ENCODE results near the gene PSPN.
A peak's percentile ranks its signal among the peaks of the same experiment; 100 is the strongest.
"Not testable (repeated sequence)": the region's sequence is repeated elsewhere in the genome, so short reads cannot be mapped to it uniquely, and the experiment has no call there.

PSPN gene

DNA sequence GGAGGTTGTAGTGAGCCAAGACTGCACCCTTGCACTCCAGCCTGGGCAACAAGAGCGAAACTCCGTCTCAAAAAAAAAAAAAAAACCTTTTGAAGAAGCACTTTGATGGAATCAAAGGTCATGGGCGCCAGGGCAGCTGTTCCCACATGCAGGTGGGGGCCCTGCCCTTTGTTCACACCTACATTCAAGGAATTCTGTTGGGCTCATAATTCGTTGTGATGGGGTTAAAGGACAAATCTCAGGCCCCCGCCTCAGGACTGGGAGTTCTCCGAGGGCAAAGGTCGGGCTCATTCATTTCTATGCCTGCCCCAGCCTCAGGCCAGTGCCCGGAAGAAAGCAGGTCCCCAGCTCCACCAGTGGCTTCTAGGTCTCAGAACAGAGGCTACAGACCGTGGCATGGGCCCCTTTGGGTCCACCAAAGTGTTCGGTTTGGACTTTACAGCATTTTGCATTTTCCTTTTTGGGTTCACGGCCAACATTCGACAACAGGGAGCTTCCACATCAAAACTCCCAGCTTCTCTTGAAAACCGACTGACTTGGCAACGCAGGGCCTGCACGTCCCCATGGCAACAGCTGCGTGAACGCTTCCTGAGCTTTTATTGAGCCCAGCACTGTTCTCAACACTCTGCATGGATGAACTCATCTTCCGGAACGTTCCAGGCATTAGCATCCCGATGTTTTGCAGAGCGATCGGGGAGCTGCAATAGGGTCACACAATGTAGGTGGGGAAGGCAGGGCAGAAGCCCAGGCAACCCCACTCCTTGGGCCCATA lies 27.3 kb upstream of the PSPN start:
- peak; percentile 39 for DNase-seq (ENCODE audit: low spot score)

DNA sequence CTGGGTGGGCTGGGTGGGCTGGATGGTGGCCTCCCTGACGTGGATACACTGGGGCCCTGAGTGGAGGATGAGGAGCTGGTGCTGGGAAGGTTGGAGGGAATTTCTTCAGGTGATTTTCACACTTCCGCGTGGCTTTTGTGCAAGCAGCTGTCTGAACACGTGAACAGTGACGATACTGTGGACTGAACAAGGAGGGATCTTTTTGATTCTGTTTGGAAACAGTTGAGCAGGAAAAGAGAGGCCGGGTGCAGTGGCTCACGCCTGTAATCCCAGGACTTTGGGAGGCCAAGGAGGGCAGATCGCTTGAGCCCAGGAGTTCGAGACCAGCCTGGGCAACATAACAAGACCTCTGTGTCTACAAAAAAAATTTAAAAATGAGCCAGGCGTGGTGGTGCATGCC lies 26.3 kb upstream of the PSPN start:
- no peak for DNase-seq (ENCODE audit: low spot score)

DNA sequence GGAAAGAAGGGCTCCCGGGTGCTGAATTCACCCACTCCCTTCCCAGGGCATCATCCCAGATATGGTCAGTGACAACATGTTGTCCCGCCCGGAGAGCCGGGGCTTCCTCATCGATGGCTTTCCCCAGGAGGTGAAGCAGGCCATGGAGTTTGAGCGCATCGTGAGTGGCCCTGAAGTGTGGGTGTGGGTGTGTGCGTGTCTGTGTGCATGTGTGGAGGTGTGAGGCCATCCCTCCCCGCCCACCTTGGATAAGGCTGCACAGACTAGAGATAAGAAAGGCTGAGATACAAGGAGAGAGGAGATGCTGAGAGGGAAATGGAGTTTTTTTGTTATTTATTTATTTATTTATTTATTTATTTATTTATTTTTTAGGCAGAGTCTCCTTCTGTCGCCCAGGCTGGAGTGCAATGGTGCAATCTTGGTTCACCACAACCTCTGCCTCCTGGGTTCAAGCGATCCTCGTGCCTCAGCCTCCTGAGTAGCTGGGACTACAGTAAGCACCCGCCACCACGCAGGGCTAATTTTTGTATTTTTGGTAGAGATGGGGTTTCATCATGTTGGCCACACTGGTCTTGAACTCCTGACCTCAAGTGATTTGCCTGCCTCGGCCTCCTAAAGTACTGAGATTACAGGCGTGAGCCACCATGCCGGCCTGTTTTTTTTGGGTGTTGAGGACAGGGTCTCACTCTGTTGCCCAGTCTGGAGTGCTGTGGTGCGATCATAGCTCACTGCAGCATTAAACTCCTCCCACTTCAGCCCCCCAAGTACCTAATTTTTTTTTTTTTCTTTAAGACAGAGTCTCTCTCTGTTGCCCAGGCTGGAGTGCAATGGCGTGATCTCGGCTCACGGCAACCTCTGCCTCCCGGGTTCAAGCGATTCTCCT lies 24.6 kb upstream of the PSPN start:
- DNase-seq (ENCODE audit: low spot score): not testable (repeated sequence)

DNA sequence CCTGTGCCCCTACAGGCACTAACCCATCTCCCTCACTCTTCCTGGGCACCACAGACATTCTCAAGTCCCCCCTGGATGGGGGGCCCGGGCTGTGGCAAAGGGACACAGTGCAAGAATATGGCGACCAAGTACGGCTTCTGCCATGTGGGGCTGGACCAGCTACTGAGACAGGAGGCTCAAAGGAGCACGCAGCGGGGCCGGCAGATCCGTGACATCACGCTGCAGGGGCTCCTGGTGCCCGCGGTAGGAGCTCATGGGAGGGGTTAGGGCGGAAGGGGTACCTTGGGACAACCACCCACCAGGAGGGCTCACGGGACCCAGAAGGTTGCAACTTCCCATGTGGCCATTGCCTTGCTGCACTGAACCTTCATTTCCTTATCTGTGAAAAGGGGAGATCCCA lies 20.6 kb upstream of the PSPN start:
- DNase-seq (ENCODE audit: low spot score): no peak

DNA sequence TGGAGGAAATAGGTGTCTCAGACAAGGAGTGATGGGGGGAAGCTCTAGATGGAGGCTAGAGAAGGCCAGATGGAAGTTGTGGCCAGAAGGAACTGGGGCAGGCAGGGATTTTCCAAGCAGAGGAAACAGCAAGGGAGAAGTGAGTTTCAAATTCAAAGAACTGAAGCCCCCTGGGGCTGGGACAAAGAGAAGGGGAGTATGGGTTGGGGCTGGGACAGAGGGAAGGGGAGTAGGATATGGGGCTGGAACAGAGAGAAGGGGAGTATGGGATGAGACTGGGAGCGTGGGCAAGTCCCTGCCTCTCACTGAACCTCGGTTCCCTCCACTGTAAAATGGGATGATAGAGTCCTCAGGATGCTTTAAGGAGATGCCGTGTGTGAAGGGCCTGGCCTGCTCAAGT lies 19.1 kb upstream of the PSPN start:
- DNase-seq (ENCODE audit: low spot score): no peak

DNA sequence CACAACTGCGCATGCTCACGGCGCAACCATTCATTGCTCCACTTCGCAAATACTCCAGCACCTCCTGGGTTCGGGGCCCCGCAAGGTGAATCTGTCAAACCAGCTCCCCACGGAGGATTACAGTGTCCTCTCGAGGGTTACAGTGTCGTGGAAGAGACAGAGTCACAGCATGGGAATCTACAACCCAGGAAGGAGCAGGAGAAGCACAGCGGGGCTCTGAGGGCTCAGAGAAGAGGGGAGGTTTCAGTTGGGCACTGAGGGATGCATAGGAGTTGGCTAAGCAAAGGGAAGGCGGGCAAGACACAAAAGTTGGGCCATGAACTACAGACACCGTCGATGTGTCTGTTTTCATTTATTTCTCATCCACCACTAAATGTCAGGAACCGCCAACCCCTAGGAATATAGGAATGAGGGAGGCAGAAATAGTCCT lies 18.3 kb upstream of the PSPN start:
- no peak for DNase-seq (ENCODE audit: low spot score)

DNA sequence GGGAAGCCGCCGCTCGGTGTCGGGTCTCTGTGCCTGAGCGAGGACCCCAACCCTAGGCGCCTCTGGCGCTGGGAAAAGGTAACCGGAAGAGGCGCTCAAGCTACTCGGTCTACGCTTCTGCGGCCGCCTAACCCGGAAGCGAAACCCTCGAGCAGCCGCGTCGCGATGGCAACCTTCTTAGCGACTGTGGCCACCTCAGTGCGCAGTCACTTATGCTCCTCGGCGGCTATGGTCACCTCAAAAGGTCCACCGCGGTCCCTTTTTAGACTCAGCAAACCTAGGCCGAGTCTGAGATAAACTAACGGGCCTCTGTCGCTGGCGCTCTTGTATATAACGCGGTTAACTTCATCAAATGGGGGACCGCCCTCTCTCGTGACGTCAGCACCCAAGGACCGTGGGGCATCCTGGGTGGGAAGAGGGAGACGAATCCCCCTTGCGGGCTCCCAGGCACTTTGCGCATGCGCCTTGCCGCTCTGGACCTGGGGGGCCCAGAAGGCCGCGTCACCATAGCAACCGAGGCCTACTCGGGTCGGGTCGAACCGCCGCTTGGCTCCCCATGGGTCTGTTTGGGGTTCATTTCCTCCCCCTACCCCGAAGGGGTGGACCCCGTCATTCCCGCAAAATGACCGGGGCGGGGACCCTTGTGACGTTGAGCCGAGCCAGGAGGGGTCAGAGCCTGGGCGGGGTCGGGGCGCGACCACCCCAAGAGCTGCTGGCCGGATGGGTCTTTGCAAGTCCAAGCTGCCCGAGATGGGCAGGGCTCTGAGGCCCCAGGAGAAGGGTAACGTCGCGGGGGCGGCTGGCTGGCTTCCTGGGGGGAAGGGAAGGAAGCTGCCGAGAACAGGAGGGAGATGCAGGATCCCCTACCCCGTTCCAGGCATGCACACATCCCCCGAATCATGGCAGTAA lies 17.6 kb upstream of the PSPN start, which contains the start of gene GTF2F1:
Gene GTF2F1, minus strand, starts transcription at position 91 of the 909 bp plus-strand sequence. CDS start 169 bp downstream, outside the sequence.
- DNase-seq (ENCODE audit: low spot score): peak; percentile 82

DNA sequence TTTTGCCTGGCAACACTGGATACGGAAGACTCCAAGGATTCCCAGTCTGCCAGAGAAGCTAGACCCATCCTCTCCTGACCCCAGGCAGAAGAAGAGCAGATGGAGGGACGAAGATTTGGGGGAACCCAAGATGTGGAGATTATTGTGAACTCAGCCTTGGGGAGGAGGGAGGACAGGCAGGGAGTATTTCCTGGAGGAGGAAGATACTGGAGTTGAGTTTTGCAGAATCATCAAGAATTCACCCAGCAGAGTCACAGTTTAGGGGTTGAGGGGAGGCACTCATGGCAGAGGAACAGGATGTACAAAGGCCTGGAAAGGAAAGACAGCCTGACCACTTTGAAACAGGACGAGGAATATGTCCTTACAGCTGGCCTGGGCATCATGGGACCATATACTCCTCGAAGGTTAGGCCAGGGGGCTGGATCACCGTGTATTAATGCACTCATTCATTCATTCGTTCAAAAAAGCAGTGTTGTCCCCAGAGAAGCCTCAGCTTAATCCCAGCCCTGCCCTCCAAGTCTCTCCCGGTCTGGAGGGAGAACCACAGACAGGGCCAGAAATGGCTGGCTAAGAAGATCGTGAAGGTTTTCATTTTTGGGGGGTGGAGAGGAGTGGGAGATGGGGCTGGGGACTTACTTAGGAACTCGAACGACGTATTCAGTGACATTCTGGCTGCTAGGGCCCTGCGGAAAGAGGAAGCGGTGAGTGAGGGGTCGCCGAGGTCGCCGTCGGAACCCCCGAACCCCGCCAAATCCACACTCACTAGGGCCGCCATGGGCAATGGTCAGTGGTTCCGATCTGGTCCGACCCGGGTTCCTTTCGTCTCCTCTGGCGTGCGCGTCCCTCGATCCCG lies 16.7 kb upstream of the PSPN start:
- DNase-seq (ENCODE audit: low spot score): peak; percentile 4

DNA sequence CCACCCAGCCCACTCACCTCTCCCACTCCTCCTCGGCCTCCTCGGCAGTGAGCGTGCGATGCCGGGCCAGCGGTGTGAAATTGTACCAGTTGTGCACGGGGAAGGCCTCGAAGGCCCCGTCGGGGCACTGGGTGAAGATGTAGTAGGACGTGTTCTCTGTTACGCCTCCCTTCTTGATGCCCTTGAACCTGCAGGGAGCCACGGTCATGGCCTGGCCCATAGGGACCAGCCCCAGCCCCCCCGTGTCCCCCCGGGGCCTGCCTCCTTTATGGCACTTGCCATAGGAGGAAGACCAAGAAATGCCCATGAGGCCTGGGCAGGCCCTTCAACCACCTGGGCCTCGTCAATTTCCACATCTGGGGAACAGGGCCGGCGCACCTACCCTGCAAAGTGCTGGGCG lies 11.6 kb upstream of the PSPN start:
- DNase-seq (ENCODE audit: low spot score): no peak

DNA sequence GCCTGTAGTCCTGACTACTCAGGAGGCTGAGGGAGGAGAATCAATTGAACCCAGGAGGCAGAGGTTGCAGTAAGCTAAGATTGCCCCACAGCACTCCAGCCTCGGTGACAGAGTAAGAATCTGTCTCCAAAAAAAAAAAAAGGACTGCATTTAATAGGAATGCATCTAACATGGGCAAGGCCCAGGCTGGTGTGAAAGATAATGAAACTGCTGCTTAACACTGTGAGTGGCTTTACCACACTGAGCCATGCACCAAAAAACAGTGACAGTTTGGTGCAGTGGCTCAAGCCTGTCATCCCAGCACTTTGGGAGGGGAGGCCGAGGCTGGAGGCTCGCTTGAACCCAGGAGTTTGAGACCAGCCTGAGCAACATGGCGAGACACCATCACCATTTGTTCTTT lies 8.6 kb upstream of the PSPN start:
- DNase-seq (ENCODE audit: low spot score): no peak

DNA sequence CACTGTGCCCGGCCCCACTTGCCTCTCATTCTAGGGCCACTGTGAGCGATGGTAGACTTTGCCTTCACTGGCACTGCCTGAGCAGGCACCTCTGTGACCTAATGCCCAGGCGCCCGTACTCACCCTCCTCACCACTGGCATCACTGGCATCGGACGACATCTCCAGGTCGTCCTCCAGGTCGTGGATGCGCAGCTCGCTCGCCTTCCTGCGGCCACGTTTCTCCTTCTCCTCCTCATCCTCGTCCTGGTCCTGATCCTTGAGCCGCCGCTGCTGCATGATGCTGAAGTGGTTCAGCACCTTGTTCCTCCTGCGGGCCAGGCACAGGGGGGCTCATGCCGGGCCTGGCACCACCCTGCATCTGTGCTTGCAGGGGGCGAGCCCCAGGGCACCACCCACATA lies 7.5 kb upstream of the PSPN start:
- DNase-seq (ENCODE audit: low spot score): no peak

DNA sequence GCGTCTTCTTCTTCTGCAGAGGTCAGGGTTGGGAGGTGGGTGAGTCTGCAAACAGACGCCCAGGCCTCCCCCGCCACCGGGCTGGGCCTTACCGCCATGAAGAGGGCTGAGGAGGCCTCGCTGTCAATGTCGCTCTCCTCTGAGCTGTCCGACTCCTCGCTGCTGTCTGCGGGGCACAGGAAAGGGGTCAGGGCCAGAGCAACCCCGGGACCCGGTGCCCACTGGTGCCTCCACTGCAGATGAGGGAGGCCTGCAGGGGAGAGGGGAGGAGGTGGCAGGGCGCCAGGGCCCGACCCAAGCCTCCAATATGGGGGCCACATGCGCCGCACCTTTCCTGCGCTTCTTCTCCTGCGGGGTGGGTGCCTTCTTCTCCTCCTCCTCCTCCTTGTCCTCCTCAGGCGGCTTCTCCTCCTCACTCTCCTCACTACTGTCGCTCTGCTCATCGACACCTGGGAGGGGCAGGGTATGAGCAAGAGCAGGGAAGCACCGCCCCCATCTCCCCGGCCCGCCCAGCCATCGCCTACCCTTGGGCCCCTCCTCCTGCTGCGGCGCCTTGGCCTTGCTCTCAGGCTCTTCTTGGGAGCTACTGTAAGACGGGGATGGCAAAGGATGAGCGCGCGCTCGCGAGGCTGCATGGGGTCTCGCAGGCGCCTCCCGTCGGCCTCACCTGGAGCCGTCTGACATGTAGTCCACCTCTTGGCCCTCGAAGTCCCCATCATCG lies 5.5 kb upstream of the PSPN start:
- no peak for DNase-seq (ENCODE audit: low spot score)

DNA sequence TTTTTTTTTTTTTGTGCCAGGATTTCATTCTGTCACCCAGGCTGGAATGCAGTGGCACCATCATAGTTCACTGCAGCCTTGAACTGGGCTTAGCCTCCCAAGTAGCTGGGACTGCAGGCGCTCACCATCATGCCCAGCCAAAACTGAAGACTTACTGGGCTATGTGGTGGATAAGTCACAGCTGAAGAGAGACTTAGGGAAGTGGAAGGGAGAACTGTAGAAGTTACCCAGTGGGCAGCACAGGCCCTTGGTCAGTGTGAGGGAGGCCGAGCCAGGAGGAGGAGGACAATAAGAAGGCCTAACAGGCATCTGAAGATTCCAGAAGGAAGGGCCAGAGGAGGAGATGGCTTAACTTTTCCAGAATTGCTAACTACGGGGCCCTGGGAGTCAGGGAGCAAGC lies 4.0 kb upstream of the PSPN start:
- DNase-seq (ENCODE audit: low spot score): no peak

DNA sequence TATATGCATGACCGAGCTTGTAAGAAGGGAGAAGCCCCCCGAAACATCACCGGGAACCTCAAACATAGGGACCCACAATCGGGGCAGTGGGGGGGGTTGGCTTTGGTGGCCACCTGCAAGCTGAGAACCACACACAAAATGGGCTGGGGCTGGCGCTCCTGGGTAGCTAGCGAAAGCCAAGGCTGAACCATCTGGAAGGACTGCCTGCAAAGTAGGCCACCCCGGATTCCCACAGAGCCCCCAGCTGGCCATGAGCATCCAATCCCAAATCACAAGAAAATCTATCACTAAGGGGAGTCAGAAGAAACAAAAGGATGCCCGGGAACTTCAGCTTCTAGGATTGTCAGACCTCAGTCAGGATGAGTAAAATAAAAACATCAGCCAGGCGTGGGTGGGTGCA lies 2.8 kb upstream of the PSPN start:
- no peak for DNase-seq (ENCODE audit: low spot score)

DNA sequence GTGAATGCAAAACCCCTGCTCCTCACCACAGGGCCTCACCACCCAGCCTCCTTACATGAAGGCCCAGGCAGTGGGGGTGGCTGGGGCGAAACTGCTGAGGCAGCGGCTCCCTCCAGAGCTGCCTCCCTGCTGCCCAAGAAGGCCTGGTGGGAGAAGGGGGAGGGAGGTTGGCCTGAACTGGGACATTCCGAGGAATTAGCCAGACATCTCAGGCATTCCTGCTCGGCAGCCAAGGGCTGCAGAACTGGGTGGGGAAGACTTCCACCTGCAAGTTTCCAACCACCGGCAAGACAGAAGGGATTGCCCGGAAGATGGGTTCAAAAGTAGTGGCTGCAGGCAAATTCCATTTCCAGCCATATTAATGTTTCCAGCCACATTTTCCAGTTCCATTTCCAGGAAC lies 2.3 kb upstream of the PSPN start:
- no peak for DNase-seq (ENCODE audit: low spot score)

DNA sequence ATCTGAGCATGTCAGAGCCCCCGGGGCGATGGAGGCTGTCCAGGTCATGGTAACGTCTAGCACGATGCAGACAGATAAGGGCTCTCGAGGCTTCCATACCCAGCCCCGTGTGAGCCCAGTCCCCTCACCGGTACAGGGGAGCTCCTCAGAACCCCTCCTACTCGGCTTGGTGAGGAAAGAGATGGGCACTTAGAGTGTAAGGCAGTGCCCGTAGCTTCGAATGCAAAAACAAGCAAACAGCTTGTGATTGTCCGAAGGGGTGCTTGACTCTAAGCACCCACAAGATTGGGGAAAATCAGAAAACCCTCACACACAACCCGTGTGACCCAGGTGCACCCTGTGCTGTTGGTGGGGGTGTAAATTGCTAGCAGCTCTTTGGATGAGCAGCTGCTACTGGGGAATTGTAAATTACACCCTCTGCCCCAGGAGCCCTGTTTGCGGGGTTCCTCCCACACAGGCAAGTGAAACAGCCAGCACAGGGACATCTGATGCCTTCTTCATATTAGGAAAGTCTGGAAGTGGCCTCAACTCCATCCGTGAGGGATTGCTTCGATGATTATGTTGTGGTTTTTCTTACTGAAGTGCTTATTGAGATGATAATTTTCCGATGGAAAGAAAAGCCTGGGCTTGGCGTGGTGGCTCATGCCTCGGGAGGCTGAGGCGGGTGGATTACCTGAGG lies 918 bp upstream of the PSPN start:
- no peak for DNase-seq (ENCODE audit: low spot score)

DNA sequence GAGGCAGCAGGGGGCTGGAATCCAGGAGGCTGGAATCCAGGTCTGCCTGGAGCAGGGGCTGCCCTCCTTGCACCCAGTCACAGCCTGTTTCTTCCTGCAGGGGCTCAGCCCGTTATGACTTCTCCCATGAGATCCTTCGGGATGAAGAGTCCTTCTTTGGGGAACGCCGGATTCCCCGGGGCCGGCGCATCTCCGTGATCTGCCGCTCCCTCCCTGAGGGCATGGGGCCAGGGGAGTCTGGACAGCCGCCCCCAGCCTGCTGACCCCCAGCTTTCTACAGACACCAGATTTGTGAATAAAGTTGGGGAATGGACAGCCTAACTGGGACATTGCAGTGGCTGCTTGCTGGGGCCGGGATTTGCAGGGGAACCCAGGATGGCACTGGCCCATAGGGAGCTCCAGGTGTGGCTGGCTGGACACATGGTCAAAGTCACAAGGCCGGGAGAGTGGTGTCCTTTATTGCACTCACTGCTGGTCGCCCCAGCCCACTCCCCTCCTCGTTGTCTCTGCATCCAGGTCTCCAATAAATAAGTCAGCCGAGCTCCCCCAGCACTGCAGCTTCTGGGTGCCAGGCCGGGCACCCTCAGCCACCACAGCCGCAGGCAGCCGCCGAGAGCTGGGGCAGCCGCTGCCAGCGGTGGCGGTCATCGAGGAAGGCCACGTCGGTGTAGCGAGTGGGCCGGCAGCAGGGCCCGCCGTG lies 872 bp downstream of the PSPN start:
- no peak for DNase-seq (ENCODE audit: low spot score)

DNA sequence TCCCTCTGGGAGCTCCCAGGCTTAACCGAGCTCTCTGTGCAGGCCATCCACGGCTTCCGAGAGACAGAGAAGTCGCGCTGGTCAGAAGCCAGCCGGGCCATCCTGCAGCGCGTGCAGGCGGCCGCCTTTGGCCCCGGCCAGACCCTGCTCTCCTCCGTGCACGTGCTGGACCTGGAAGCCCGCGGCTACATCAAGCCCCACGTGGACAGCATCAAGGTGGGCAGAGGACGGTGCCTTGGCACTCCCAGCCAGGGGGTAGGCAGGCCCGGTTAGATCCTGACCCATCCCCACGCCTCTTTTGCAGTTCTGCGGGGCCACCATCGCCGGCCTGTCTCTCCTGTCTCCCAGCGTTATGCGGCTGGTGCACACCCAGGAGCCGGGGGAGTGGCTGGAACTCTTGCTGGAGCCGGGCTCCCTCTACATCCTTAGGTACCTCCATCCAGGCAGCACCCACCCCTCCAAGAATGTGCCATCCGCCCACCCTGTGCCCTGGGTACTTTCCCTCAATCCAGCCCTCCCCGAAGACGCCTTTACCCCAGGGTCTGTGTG lies 1.5 kb downstream of the PSPN start:
- no peak for DNase-seq (ENCODE audit: low spot score)

DNA sequence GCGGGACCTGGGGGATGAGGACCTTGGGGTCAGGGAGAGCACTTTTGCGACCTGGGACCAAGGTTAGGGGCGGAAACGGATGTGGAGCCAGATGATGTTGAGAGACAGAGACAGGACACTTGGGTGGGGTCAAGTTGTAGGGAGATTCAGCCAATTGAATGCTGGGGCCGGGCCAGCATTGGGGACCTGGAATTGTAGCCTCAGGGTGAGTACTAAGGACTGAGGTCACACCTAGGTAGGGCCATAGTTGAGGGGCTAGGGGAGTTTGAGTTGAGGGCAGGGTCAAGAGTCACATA lies 2.0 kb downstream of the PSPN start:
- DNase-seq (ENCODE audit: low spot score): peak; percentile 6

Data from kidney capillary endothelial cell (primary cell).